SK-N-MC (cell line): ENCODE results near the gene SLC29A1.
A peak's percentile ranks its signal among the peaks of the same experiment; 100 is the strongest.
"Not testable (repeated sequence)": the region's sequence is repeated elsewhere in the genome, so short reads cannot be mapped to it uniquely, and the experiment has no call there.

Source experiments
- DNase-seq: peaks from one replicate; pipeline ENCODE4 v3.0.0-alpha.2; 2011; ENCODE audit warnings: low read depth, low spot score
- H3K27ac ChIP-seq: fragments of 200-600 bp; sonication (generic); 2 replicates; pipeline ENCODE4 v1.5.1; 2016; ENCODE audit warnings: mixed run types
- H3K36me3 ChIP-seq: fragments of 200-600 bp; sonication (generic); 2 replicates; pipeline ENCODE4 v1.6.1; 2017; ENCODE audit warnings: antibody characterized with exemption, low read length, mixed read lengths; ENCODE audit not compliant: insufficient read depth
- H3K4me3 ChIP-seq: fragments of 200-600 bp; sonication (generic); 2 replicates; pipeline ENCODE4 v1.5.1; 2016
- H3K9ac ChIP-seq: fragments of 200-600 bp; sonication (generic); 2 replicates; pipeline ENCODE4 v1.8.0; 2017; ENCODE audit warnings: mixed run types, mixed read lengths; ENCODE audit not compliant: insufficient read length
- H3K9me3 ChIP-seq: fragments of 200-600 bp; sonication (generic); 2 replicates; pipeline ENCODE4 v1.6.1; 2017; ENCODE audit warnings: low read depth, mild to moderate bottlenecking, antibody characterized with exemption, low read length, moderate library complexity, mixed read lengths
- EZH2 ChIP-seq: fragments of 200-600 bp; sonication (generic); IDR thresholded peaks from one replicate; pipeline ENCODE4 v1.6.1; 2017; ENCODE audit warnings: antibody characterized with exemption
- FOXP2 ChIP-seq: optimal IDR thresholded peaks from 2 replicates; pipeline ENCODE3; 2011; ENCODE audit warnings: mild to moderate bottlenecking, moderate library complexity; ENCODE audit not compliant: insufficient read depth; ENCODE audit errors: extremely low read length, control extremely low read depth
- POLR2AphosphoS5 ChIP-seq: IDR thresholded peaks from 2 replicates; pipeline ENCODE4 v1.6.1; 2012; ENCODE audit warnings: mild to moderate bottlenecking, low read depth, low read length, borderline replicate concordance

Gene SLC29A1

DNA sequence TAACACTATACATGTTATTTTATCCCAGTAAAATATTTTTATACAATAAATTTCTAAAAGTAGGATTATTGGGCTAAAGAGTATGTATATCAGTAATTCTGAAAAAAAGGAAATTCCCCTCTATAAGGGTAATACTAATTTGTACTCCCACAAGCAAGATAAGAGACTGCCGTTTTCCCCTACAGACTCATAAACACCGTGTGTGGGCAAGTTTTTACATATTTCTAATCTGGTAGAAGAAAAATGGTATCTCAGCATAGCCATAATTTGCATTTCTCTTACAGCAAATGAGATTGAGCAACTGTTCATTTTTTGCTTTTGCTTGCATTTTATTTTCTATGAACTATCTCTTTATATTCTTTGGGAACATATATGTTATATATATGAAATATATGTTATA, 32.7 kb upstream of the SLC29A1 start:
- TF ChIP-seq FOXP2 (no peak), POLR2AphosphoS5 (no peak), EZH2 (no peak)
- Histone ChIP-seq H3K36me3 (no peaks in the 10 kb centered on the region), H3K9ac (no peak overlapping the region), H3K9me3 (no peaks in the 10 kb centered on the region), H3K4me3 (no peak overlapping the region), H3K27ac (peak overlapping the region; percentile 81; the same call in 1 of the 2 replicates)
- DNase-seq = peak; percentile 93

DNA sequence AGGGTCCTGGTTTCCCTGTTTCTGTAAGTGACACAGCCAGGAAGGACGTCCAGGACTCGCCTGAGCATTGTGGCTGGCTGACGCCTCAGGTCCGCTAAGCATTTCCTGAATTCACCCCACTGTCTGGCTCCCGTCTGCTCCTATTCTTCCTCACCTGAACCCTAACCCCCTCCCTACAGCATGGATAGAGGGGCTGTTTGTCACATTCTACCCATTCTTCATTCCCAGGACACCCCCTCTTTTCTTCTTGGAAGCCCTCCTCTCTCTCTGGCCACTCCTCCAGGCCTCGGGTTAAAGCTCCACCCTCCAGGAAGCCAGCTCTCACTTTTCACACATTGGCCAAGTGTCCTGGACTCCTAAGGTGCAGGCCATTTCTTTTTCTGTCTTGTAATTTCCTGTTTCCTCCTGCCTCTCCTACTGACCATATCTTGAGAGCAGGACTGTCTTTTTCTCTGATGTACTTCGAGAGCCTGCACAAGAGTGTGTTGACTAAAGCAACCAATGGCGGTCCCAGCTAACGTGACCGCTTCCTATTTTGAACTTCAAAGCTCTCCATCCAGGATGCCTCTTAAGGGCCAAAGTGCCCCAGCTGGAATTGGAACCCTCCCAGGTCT, 30.9 kb upstream of the SLC29A1 start:
- Histone ChIP-seq H3K36me3 (no peaks in the 10 kb centered on the region), H3K4me3 (no peak overlapping the region), H3K9me3 (no peaks in the 10 kb centered on the region), H3K9ac (no peak overlapping the region), H3K27ac (no peak overlapping the region)
- DNase-seq = no peak
- no peak for TF ChIP-seq FOXP2
- no peak for TF ChIP-seq POLR2AphosphoS5
- no peak for TF ChIP-seq EZH2

- no peak for TF ChIP-seq POLR2AphosphoS5
- no peak for TF ChIP-seq EZH2
- no peak for TF ChIP-seq FOXP2
- Histone ChIP-seq H3K27ac (no peak overlapping the region), H3K4me3 (no peak overlapping the region), H3K9ac (no peak overlapping the region), H3K36me3 (no peaks in the 10 kb centered on the region), H3K9me3 (no peaks in the 10 kb centered on the region)
- no peak for DNase-seq
Observed at GRCh38 chr6:44193307-44193910, 30.0 kb upstream of the SLC29A1 start.

- no peaks in the 10 kb centered on the region for H3K9me3 ChIP-seq
- H3K4me3 ChIP-seq = no peak overlapping the region
- DNase-seq = no peak
- no peak overlapping the region for H3K9ac ChIP-seq
- TF ChIP-seq FOXP2 (no peak), EZH2 (no peak), POLR2AphosphoS5 (no peak)
- no peaks in the 10 kb centered on the region for H3K36me3 ChIP-seq
- H3K27ac ChIP-seq = no peak overlapping the region
Observed at GRCh38 chr6:44194326-44194725, 29.1 kb upstream of the SLC29A1 start.

GRCh38 chr6:44196351-44196750, 27.0 kb upstream of the SLC29A1 start:
- not testable (repeated sequence) for H3K27ac ChIP-seq, H3K36me3 ChIP-seq, H3K9me3 ChIP-seq, DNase-seq, H3K4me3 ChIP-seq, H3K9ac ChIP-seq

DNA sequence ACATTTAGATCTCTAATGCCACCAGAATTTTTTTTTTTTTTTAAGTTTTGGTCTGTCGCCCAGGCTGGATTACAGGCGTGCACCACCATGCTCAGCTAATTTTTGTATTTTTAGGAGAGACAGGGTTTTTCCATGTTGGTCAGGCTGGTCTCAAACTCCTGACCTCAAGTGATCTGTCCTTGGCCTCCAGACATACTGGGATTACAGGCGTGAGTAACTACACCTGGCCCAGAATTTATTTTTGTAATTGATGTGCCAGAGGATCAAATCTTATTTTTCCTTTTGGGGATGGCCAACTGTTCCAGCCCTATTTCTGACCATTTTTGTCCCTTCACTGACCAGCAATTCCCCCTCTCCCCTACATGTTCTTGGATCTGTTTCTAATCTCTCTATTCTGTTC, 24.7 kb upstream of the SLC29A1 start:
- DNase-seq = no peak
- no peaks in the 10 kb centered on the region for H3K9me3 ChIP-seq
- H3K27ac ChIP-seq = no peak overlapping the region
- H3K4me3 ChIP-seq = no peak overlapping the region
- no peak overlapping the region for H3K9ac ChIP-seq
- no peak for TF ChIP-seq POLR2AphosphoS5
- no peak for TF ChIP-seq FOXP2
- no peak for TF ChIP-seq EZH2
- no peaks in the 10 kb centered on the region for H3K36me3 ChIP-seq

DNA sequence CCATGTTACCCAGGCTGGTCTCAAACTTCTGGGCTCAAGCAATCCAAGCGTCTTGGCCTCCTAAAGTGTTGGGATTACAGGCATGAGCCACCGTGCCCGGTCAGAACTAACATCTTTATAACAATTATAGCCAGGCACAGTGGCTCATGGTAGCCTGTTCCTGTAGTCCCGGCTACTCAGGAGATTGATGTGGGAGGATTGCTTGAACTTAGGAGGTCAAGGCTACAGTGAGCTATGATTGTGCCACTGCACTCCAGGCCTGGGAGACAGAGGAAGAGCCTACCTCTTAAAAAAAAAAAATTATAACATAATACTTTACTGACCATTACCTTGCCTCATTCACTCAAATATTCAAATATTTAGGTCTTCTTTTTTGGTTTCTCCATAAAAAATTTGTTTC, 23.5 kb upstream of the SLC29A1 start:
- no peak overlapping the region for H3K4me3 ChIP-seq
- no peaks in the 10 kb centered on the region for H3K36me3 ChIP-seq
- H3K9me3 ChIP-seq = no peaks in the 10 kb centered on the region
- no peak overlapping the region for H3K9ac ChIP-seq
- TF ChIP-seq POLR2AphosphoS5 = no peak
- TF ChIP-seq EZH2 = no peak
- TF ChIP-seq FOXP2 = no peak
- H3K27ac ChIP-seq = no peak overlapping the region
- no peak for DNase-seq

GRCh38 chr6:44201200-44201599, 22.2 kb upstream of the SLC29A1 start:
- Histone ChIP-seq H3K27ac (no peak overlapping the region), H3K9ac (no peak overlapping the region), H3K9me3 (no peaks in the 10 kb centered on the region), H3K36me3 (no peaks in the 10 kb centered on the region), H3K4me3 (no peak overlapping the region)
- DNase-seq = no peak
- no peak for TF ChIP-seq POLR2AphosphoS5
- no peak for TF ChIP-seq EZH2
- TF ChIP-seq FOXP2 = no peak

- DNase-seq = no peak
Observed at GRCh38 chr6:44201638-44202303, 21.6 kb upstream of the SLC29A1 start.

More at GRCh38 chr6:44201638-44202303, 21.6 kb upstream of the SLC29A1 start:
- Histone ChIP-seq H3K9me3 (no peaks in the 10 kb centered on the region), H3K36me3 (no peaks in the 10 kb centered on the region), H3K27ac (no peak overlapping the region), H3K4me3 (no peak overlapping the region), H3K9ac (no peak overlapping the region)
- TF ChIP-seq EZH2 (no peak), FOXP2 (no peak), POLR2AphosphoS5 (no peak)
